Mammary epithelial cell (primary cell): ENCODE results near the gene DHX34.

ENCODE experiments used
- CTCF ChIP-seq, 2 donors: IDR thresholded peaks in 1 of 2; conservative IDR thresholded peaks in 1 of 2; 2 replicates each; pipeline ENCODE4 v1.5.1; 2011 to 2012; ENCODE audit warnings: inconsistent platforms in 2 of 2, low read length in 2 of 2, mild to moderate bottlenecking in 2 of 2, control low read depth in 1 of 2, low read depth in 1 of 2; ENCODE audit not compliant: insufficient read depth in 1 of 2; ENCODE audit errors: extremely low read depth in 1 of 2
- EZH2 ChIP-seq: IDR thresholded peaks from 2 replicates; pipeline ENCODE4 v1.6.1; 2012; ENCODE audit warnings: low read length, inconsistent platforms, borderline replicate concordance

DNA sequence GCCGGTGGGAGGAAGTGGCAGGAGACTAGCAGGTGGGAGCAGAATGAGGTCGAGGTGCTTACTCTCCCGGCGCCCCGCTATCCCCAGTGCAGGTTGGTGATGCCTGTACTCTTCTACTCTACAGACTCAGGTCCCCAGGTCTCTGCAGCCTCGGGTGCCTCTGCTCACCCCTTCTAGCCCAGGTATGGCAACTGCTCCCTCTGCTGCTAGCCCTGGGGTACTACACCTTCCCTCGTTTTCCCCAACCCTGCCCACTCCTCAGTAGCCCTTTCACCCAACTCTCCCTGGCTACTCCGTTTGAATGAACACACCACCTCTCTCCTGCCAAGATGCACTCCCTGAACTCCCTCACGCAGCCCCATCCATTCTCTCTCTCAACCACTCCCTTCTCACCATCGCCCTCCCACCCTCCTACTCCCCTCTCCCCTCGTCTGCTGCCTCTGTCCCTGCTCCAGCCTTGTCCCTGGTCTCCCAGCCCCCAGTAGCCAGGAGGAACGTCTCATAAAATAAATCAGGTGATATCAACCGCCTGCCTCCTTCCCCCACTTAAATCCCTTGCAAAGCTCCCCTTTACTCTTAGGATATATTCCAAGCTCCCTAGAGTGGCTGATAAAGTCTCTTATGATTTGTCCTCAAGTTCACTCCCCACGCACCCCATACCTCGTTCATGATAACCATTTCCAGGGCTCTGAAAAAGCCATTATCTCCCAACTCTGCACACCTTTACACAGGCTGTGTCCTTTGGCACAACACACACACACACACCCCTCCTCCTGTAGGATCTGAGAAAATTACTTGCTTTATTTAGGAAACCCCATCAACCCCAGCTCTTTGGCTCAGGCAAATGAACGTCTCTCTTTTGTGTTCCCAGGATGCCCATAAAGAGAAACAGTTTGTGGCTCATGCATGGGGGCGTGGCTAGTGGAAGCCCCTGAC is 78.4 kb downstream of the DHX34 start:
- TF ChIP-seq CTCF (conservative IDR thresholded peaks at IDR 0.05 in 1 of 2, IDR thresholded peaks at IDR 0.05 in 1 of 2; ENCODE audit: extremely low read depth in 1 of 2, insufficient read depth in 1 of 2, low read depth in 1 of 2, low read length in 2 of 2) (peak; percentile 77 to 94), EZH2 (no peak)
